ENCODE measurements around the gene IFNG-AS1. TPM values are rescaled to one million over a fixed set of nuclear protein-coding genes. Genes with fewer than 3 reads are reported as not detected.

Gene IFNG-AS1
- not detected in 2 replicates for total RNA-seq

DNA sequence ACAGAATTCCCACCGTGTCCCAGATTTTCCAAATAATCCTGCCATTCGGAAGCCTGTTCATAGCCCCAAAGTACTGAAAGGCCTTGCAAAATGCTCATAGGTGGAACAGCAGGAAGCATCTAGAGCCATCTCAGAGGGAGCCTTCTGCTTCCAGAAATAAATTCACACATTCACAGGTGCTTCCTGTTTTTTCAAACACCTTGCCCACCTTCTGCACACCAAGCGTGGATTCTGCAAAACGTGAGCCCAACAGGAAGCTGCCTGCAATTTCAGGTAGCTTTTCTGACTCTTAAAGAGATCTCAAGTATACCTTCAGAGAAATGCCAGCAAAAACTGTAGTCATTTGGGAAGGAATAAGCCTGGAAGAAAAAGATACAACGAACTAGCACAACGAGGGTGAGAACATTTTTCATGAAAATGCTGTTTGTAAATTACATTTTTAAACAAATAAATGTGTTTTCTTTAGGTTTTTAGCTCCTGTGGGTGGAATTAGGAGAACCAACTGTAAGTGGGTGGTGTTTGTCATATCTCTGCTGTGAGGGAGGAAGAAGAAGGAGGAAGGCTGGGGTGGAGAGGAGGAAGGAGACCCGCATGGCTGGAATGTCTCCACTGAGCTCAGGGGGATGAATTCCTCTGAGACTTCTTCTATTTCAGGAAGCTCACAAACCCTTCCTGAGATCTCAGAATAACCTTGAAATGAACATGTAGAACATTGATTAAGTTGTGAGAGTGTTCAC lies at the start of gene IFNG-AS1:
Gene IFNG-AS1 (plus strand): TSS at position 264 of the 737 bp plus-strand sequence.

Small RNAs within 50 kb of the gene (small RNA-seq; reads per million reads assigned to genes)
- gene AC005294.1: not detected
- gene RPL39P28: not detected

Other genes starting within 250 kb of the IFNG-AS1 start
- not detected in 2 replicates for gene IFNG, start 170.3 kb downstream of the IFNG-AS1 start, total RNA-seq
- not detected in 2 replicates for gene IL26, start 236.4 kb downstream of the IFNG-AS1 start, total RNA-seq